Fibroblast of pulmonary artery (primary cell): Measurements from ENCODE around the gene LHFPL6.

Source experiments
- DNase-seq: peaks from one replicate; pipeline ENCODE4 v3.0.0-alpha.2; 2010; ENCODE audit warnings: low read depth
- H3K4me3 ChIP-seq: replicated peaks from 2 replicates; pipeline ENCODE4 v1.5.1; 2011; ENCODE audit warnings: low read depth, mild to moderate bottlenecking, control low read depth, low read length, moderate library complexity
- CTCF ChIP-seq: IDR thresholded peaks from 2 replicates; pipeline ENCODE4 v1.5.1; 2011; ENCODE audit warnings: mild to moderate bottlenecking, control low read depth, low read length, inconsistent platforms; ENCODE audit errors: missing control alignments

LHFPL6 gene

GRCh38 chr13:39433651-39434050, 169.3 kb downstream of the LHFPL6 start:
- TF ChIP-seq CTCF: no peak
- DNase-seq: no peak
- H3K4me3 ChIP-seq: no peak overlapping the region

- no peak overlapping the region for H3K4me3 ChIP-seq
- DNase-seq: no peak
- TF ChIP-seq CTCF: no peak
Measured at GRCh38 chr13:39432196-39432595, 170.8 kb downstream of the LHFPL6 start.

GRCh38 chr13:39422845-39423565, 180.0 kb downstream of the LHFPL6 start:
- no peak for TF ChIP-seq CTCF

GRCh38 chr13:39419876-39420275, 183.1 kb downstream of the LHFPL6 start:
- H3K4me3 ChIP-seq: no peak overlapping the region
- no peak for DNase-seq
- TF ChIP-seq CTCF: no peak

More at GRCh38 chr13:39422845-39423565, 180.0 kb downstream of the LHFPL6 start:
- DNase-seq: peak; percentile 67
- no peak overlapping the region for H3K4me3 ChIP-seq

GRCh38 chr13:39419068-39419467, 183.9 kb downstream of the LHFPL6 start:
- no peak for DNase-seq
- H3K4me3 ChIP-seq: no peak overlapping the region
- TF ChIP-seq CTCF: no peak

GRCh38 chr13:39418424-39418823, 184.6 kb downstream of the LHFPL6 start:
- H3K4me3 ChIP-seq: no peak overlapping the region
- no peak for DNase-seq
- TF ChIP-seq CTCF: no peak

- peak; percentile 72 for DNase-seq
- peak overlapping the region; percentile 35 for H3K4me3 ChIP-seq
- no peak for TF ChIP-seq CTCF
Measured at GRCh38 chr13:39417643-39418042, 185.3 kb downstream of the LHFPL6 start.
